HepG2 (cell line): Measurements from ENCODE around the gene B3GAT3. TPM values are rescaled to one million over a fixed set of nuclear protein-coding genes. Genes with fewer than 3 reads are reported as not detected.

Experiments used
- AKAP8 ChIP-seq: sonication (generic); formaldehyde crosslinking; IDR thresholded peaks from 2 replicates; pipeline ENCODE4 v1.5.1; 2020; ENCODE audit warnings: mild to moderate bottlenecking, missing genetic modification reagents
- GTF3A ChIP-seq: sonication (generic); formaldehyde crosslinking; conservative IDR thresholded peaks from 2 replicates; pipeline ENCODE4 v1.4.0; 2020; ENCODE audit warnings: mild to moderate bottlenecking, missing genetic modification reagents
- HMG20A ChIP-seq: IDR thresholded peaks from 2 replicates; pipeline ENCODE4 v1.6.1; 2016; ENCODE audit warnings: borderline replicate concordance
- LCORL ChIP-seq, 2 experiments: fragments of 450-650 bp in 1 of 2; sonication (generic) in 1 of 2; formaldehyde crosslinking in 1 of 2; IDR thresholded peaks; 2 replicates each; pipeline versions ENCODE4 v1.5.0 to v1.6.1; 2017 to 2020; ENCODE audit warnings: antibody characterized with exemption in 1 of 2, missing genetic modification reagents in 1 of 2
- MAFF ChIP-seq: IDR thresholded peaks from 2 replicates; pipeline ENCODE4 v1.6.1; 2011; ENCODE audit warnings: low read depth, low read length, improper control_type of control experiment
- MAFG ChIP-seq: sonication (generic); formaldehyde crosslinking; IDR thresholded peaks from 2 replicates; pipeline ENCODE4 v1.5.1; 2020; ENCODE audit warnings: mild to moderate bottlenecking, missing genetic modification reagents
- NONO ChIP-seq, 2 experiments: fragments of 450-650 bp in 1 of 2; sonication (generic) in 1 of 2; formaldehyde crosslinking in 1 of 2; IDR thresholded peaks in 1 of 2; conservative IDR thresholded peaks in 1 of 2; 2 replicates each; pipeline versions ENCODE4 v1.6.1 to v1.8.0; 2017 to 2022; ENCODE audit warnings: mild to moderate bottlenecking in 1 of 2, missing genetic modification reagents in 1 of 2, moderate library complexity in 1 of 2
- NR1H2 ChIP-seq: sonication (generic); formaldehyde crosslinking; IDR thresholded peaks from 2 replicates; pipeline ENCODE4 v1.8.1; 2022; ENCODE audit warnings: low read depth, missing genetic modification reagents, borderline replicate concordance
- PHB2 ChIP-seq: fragments of 450-650 bp; IDR thresholded peaks from 2 replicates; pipeline ENCODE4 v1.6.1; 2018; ENCODE audit not compliant: partially characterized antibody
- PHF5A ChIP-seq: IDR thresholded peaks from one replicate; pipeline ENCODE4 v1.6.1; 2018; ENCODE audit warnings: low read depth, missing genetic modification reagents; ENCODE audit not compliant: unreplicated experiment
- RBM22 ChIP-seq: fragments of 200-400 bp; formaldehyde crosslinking; optimal IDR thresholded peaks from 2 replicates; pipeline ENCODE3; 2017; ENCODE audit warnings: mild to moderate bottlenecking, low read length, moderate library complexity
- RBM39 ChIP-seq: fragments of 200-400 bp; formaldehyde crosslinking; IDR thresholded peaks from one replicate; pipeline ENCODE4 v1.6.1; 2018; ENCODE audit warnings: antibody characterized with exemption, mild to moderate bottlenecking, low read depth, low read length; ENCODE audit not compliant: poor library complexity, severe bottlenecking
- RCOR2 ChIP-seq: IDR thresholded peaks from 2 replicates; pipeline ENCODE4 v1.6.1; 2016; ENCODE audit warnings: missing biosample characterization, missing genetic modification reagents
- REPIN1 ChIP-seq: sonication (generic); formaldehyde crosslinking; IDR thresholded peaks from 2 replicates; pipeline ENCODE4 v1.8.0; 2022; ENCODE audit warnings: missing genetic modification reagents, low read depth, mild to moderate bottlenecking, borderline replicate concordance
- ZBTB3 ChIP-seq: sonication (generic); formaldehyde crosslinking; IDR thresholded peaks from 2 replicates; pipeline ENCODE4 v1.4.0; 2020; ENCODE audit warnings: low read depth, mild to moderate bottlenecking, moderate library complexity, missing genetic modification reagents, borderline replicate concordance
- ZFP1 ChIP-seq: IDR thresholded peaks from 2 replicates; pipeline ENCODE4 v1.6.1; 2016
- ZMYM2 ChIP-seq: sonication (generic); formaldehyde crosslinking; IDR thresholded peaks from 2 replicates; pipeline ENCODE4 v1.8.0; 2022; ENCODE audit warnings: mild to moderate bottlenecking, missing genetic modification reagents
- ZNF572 ChIP-seq: sonication (generic); formaldehyde crosslinking; IDR thresholded peaks from 2 replicates; pipeline ENCODE4 v1.5.1; 2020; ENCODE audit warnings: mild to moderate bottlenecking, missing genetic modification reagents
- polyA plus RNA-seq, 8 experiments: library from polyadenylated mRNA; depleted of rRNA in 3 of 8; stranded (reverse) in 7 of 8; unstranded in 1 of 8; fragments of >200 nt; fragmentation: Illumina TruSeq in 4 of 8; extraction: Trizol in 4 of 8; gene quantifications; 2 replicates each; pipeline versions ENCODE4 v1.2.1 to v1.2.3, GENCODE V29; 2011 to 2016; ENCODE audit warnings: low read depth in 4 of 8, missing spikeins in 1 of 8, mixed read lengths in 1 of 8; ENCODE audit not compliant: insufficient read depth in 1 of 8
- total RNA-seq, 5 experiments: library from RNA; depleted of rRNA; stranded (reverse); fragments of >200 nt; fragmentation: Illumina TruSeq; extraction: Trizol; gene quantifications; 2 replicates each; pipeline ENCODE4 v1.2.3, GENCODE V29; 2016; ENCODE audit warnings: low read depth in 1 of 5
- TF ChIP-seq, protein P1 (sequence below): sonication (generic); formaldehyde crosslinking; IDR thresholded peaks from 2 replicates; pipeline ENCODE4 v1.4.0; 2020; ENCODE audit warnings: low read depth, missing genetic modification reagents
- TF ChIP-seq, protein P2 (sequence below): sonication (generic); formaldehyde crosslinking; IDR thresholded peaks from 2 replicates; pipeline ENCODE4 v1.4.0; 2020; ENCODE audit warnings: mild to moderate bottlenecking, missing genetic modification reagents
- TF ChIP-seq, protein P3 (sequence below): sonication (generic); formaldehyde crosslinking; IDR thresholded peaks from 2 replicates; pipeline ENCODE4 v1.4.0; 2020; ENCODE audit warnings: missing genetic modification reagents, borderline replicate concordance

B3GAT3 gene
- total and polyA plus RNA-seq, 2 of the 13 experiments (the other 11 are each of a cell fraction or from before 2014, with no cell fraction given) = 21.3 to 26.1 TPM

DNA sequence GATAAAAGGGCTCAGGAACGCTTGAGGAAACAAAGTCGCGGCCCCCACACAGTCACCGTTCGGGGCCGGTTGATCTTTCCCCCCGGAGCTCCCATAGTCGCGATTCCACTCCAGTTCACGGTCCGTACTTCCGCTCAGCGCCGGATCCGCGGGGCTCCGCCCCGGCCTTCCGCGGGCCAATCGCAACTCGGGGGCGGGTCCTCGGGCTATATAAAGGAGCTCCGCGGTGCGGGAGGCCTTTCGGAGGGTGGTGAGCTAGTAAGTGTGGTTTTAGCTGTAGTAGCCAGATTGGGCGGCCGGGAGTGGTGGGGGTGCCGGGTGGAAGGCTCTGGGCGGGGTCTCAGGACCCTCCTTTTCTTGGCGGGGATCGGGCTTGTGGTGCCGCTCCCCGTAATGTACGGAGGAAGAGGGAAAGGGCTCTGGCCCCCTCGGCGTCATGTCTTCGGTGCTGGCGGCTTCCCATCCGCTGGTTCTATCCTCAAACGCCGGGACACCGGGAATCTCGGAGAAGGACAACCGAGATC, 43.4 kb upstream of the B3GAT3 start, which contains the start of the genes C11orf98 and CSKMT (continued):
- TF ChIP-seq, protein P1, sequence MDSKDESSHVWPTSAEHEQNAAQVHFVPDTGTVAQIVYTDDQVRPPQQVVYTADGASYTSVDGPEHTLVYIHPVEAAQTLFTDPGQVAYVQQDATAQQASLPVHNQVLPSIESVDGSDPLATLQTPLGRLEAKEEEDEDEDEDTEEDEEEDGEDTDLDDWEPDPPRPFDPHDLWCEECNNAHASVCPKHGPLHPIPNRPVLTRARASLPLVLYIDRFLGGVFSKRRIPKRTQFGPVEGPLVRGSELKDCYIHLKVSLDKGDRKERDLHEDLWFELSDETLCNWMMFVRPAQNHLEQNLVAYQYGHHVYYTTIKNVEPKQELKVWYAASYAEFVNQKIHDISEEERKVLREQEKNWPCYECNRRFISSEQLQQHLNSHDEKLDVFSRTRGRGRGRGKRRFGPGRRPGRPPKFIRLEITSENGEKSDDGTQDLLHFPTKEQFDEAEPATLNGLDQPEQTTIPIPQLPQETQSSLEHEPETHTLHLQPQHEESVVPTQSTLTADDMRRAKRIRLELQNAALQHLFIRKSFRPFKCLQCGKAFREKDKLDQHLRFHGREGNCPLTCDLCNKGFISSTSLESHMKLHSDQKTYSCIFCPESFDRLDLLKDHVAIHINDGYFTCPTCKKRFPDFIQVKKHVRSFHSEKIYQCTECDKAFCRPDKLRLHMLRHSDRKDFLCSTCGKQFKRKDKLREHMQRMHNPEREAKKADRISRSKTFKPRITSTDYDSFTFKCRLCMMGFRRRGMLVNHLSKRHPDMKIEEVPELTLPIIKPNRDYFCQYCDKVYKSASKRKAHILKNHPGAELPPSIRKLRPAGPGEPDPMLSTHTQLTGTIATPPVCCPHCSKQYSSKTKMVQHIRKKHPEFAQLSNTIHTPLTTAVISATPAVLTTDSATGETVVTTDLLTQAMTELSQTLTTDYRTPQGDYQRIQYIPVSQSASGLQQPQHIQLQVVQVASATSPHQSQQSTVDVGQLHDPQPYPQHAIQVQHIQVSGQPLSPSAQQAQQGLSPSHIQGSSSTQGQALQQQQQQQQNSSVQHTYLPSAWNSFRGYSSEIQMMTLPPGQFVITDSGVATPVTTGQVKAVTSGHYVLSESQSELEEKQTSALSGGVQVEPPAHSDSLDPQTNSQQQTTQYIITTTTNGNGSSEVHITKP (CRISPR knock-in tag) = 0 out of 2 replicates have a peak, but pooled peaks have one; percentile 39
- TF ChIP-seq REPIN1 (no peak), ZBTB3 (CRISPR knock-in tag) (peak; percentile 86), MAFF (no peak), RBM39 (peak; percentile 97), RBM22 (peak; percentile 8), HMG20A (CRISPR knock-in tag) (no peak), PHF5A (CRISPR knock-in tag) (peak; percentile 76), ZMYM2 (CRISPR knock-in tag) (no peak), ZFP1 (CRISPR knock-in tag) (no peak; the same call in 1 of the 2 replicates), RCOR2 (no peak), LCORL (IDR thresholded peaks at IDR 0.05) (no peak), LCORL (CRISPR knock-in tag; IDR thresholded peaks at IDR 0.05) (no peak), ZNF572 (CRISPR knock-in tag) (no peak), MAFG (no peak), NR1H2 (CRISPR knock-in tag) (no peak), NONO (IDR thresholded peaks at IDR 0.05) (no peak), NONO (CRISPR knock-in tag; conservative IDR thresholded peaks at IDR 0.05) (0 out of 2 replicates have a peak, but pooled peaks have one; percentile 39), GTF3A (CRISPR knock-in tag) (0 out of 2 replicates have a peak, but pooled peaks have one; percentile 87), PHB2 (no peak), AKAP8 (CRISPR knock-in tag) (peak; percentile 45; the same call in 1 of the 2 replicates)
- TF ChIP-seq, protein P2, sequence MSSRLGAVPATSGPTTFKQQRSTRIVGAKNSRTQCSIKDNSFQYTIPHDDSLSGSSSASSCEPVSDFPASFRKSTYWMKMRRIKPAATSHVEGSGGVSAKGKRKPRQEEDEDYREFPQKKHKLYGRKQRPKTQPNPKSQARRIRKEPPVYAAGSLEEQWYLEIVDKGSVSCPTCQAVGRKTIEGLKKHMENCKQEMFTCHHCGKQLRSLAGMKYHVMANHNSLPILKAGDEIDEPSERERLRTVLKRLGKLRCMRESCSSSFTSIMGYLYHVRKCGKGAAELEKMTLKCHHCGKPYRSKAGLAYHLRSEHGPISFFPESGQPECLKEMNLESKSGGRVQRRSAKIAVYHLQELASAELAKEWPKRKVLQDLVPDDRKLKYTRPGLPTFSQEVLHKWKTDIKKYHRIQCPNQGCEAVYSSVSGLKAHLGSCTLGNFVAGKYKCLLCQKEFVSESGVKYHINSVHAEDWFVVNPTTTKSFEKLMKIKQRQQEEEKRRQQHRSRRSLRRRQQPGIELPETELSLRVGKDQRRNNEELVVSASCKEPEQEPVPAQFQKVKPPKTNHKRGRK = no peak
- TF ChIP-seq, protein P3, sequence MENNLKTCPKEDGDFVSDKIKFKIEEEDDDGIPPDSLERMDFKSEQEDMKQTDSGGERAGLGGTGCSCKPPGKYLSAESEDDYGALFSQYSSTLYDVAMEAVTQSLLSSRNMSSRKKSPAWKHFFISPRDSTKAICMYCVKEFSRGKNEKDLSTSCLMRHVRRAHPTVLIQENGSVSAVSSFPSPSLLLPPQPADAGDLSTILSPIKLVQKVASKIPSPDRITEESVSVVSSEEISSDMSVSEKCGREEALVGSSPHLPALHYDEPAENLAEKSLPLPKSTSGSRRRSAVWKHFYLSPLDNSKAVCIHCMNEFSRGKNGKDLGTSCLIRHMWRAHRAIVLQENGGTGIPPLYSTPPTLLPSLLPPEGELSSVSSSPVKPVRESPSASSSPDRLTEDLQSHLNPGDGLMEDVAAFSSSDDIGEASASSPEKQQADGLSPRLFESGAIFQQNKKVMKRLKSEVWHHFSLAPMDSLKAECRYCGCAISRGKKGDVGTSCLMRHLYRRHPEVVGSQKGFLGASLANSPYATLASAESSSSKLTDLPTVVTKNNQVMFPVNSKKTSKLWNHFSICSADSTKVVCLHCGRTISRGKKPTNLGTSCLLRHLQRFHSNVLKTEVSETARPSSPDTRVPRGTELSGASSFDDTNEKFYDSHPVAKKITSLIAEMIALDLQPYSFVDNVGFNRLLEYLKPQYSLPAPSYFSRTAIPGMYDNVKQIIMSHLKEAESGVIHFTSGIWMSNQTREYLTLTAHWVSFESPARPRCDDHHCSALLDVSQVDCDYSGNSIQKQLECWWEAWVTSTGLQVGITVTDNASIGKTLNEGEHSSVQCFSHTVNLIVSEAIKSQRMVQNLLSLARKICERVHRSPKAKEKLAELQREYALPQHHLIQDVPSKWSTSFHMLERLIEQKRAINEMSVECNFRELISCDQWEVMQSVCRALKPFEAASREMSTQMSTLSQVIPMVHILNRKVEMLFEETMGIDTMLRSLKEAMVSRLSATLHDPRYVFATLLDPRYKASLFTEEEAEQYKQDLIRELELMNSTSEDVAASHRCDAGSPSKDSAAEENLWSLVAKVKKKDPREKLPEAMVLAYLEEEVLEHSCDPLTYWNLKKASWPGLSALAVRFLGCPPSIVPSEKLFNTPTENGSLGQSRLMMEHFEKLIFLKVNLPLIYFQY (CRISPR knock-in tag) = peak; percentile 69; the same call in 1 of the 2 replicates
